GM18502 (cell line): Measurements from ENCODE around the gene MPG.
A peak's percentile ranks its signal among the peaks of the same experiment; 100 is the strongest.

ENCODE experiments used
- ATAC-seq: cut with Tn5 transposase; IDR thresholded peaks from one replicate; pipeline ENCODE4 v1.9.1; 2021; ENCODE audit warnings: mild to moderate bottlenecking; ENCODE audit not compliant: unreplicated experiment, poor library complexity

The MPG gene

DNA sequence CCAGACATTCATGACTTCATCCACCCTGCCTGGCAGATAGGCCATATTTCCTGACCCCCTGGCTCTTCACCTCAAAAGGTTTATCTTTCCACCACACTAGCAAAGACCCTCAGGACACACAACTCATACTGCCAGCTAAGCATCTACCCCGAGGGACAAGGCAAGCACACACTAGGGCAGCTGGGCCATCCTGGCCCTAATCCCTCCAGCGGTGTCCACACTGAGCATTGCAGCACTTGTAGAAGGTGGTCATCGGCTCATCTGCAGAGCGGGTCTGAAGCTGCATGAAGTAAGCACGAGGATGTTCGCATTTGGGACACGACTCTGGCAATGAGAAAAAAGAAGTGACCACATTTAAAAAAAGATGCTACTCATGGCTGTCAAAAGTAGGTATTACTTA is 30.8 kb upstream of the MPG start:
- no peak for ATAC-seq

DNA sequence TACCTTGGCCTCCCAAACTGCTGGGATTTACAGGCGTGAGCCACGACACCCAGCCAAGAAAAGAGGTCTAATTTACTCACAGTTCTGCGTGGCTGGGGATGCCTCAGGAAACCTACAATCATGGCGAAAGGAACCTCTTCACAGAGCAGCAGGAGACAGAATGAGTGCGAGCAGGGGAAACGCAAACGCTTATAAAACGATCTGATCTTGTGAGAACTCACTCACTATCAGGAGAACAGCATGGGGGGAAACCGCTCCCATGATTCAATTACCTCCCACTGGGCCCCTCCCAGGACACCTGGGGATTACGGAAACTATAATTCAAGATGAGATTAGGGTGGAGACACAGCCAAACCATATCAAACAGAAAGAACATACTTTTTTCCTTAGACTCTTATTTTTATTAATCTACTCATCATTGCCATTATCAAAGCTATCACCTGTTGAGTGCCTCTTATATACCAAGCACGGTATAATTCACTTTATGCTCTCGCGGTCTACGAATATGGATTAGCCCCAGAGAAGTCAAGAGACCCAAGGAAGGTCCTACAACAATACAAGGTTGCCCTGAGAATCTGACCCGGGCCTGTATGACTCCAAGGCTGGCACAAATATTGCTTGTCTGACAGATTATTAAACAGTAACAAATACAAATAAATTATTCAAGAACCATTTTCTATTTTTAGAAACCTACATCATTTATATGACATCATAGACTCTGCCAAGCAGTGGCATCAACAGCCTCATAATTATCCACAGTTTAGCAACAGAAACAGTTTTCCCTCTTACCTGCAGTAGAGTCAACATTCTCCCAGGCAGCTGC is 27.0 kb upstream of the MPG start:
- no peak for ATAC-seq

DNA sequence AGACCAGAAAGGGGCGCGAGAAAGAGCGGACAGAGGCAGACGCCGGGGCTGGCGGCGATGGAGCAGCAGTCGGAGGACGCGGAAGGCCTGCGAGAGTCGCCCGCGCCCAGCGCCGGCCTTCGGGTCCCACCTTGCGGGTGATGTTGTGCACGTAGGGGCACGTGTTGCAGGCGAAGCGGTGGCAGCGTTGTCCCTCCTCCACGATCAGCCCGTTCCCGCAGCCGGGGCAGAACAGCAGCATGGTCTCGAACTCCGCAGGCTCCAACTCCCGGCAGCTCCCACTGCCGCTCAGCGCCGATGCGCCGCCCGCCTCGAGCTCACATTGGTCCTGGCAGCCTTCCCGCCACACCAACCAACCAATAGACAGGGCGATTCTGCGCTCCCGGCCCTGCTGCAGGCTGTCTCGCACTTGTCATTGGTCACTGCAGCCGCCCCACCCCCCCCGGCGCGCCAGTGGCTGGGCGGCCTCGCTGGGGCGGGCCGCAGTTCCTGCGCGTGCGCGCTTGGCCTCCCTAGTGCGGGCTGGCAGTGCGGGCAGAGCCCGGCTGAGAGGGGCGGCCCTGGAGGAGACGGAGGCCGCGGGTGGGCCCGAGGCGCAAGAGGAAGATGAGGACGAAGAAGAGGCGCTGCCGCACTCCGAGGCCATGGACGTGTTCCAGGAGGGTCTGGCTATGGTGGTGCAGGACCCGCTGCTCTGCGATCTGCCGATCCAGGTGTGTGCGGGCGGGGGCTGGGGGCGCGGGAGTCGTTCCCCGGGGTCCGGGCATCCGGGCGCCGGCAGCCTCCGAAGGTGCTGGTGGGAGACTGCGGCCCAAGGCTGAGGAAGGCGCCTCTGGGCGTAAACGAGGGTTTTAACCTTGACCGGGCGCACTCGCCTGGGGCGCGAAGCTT is 24.4 kb upstream of the MPG start, which contains the start of the genes POLR3K and SNRNP25:
POLR3K (minus strand) TSS at position 263 of the 891 bp plus-strand sequence; CDS start at position 241, 22 bp downstream.
SNRNP25 (plus strand) TSS at position 483 of the 891 bp plus-strand sequence; CDS start at position 672, 189 bp downstream.
- peak; percentile 93 for ATAC-seq

DNA sequence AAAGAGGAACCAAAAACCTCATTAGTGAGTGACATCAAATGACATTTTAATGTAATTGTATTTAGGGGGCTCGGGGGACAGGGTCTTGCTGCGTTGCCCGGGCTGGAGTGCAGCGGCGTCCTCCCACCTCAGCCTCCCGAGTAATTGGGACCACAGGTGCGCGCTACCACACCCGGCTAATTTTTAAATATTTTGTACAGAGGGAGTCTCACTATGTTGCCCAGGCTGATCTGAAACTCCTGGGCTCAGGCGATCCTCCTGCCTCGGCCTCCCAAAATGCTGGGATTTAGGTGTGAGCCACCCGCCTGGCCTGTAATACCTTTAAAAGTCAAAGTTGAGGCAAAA is 23.8 kb upstream of the MPG start:
- ATAC-seq, result no peak

DNA sequence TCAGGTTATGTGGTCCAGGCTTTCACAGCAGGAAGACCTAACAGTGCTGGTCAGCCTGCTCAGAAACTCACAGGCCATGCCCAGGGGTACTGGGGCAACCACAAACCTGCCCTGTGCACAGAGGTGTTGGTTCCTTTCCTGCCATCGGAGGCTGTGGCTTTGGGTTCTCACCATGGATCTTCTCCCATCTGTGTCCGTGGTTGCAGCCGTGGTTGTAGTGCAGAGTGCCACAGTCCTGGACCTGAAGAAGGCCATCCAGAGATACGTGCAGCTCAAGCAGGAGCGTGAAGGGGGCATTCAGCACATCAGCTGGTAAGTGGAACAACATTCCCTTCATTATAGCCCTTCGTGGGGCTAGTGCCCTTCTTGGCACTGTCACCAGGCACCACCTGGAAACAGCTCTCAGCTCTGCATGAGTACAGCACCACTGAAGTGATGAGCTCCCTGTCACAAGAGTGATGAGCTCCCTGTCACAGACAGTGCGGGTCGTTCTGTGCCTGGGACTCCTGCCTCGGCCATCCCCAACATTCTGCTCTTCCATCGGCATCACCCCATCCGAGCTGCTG is 22.4 kb upstream of the MPG start:
- ATAC-seq, result no peak

DNA sequence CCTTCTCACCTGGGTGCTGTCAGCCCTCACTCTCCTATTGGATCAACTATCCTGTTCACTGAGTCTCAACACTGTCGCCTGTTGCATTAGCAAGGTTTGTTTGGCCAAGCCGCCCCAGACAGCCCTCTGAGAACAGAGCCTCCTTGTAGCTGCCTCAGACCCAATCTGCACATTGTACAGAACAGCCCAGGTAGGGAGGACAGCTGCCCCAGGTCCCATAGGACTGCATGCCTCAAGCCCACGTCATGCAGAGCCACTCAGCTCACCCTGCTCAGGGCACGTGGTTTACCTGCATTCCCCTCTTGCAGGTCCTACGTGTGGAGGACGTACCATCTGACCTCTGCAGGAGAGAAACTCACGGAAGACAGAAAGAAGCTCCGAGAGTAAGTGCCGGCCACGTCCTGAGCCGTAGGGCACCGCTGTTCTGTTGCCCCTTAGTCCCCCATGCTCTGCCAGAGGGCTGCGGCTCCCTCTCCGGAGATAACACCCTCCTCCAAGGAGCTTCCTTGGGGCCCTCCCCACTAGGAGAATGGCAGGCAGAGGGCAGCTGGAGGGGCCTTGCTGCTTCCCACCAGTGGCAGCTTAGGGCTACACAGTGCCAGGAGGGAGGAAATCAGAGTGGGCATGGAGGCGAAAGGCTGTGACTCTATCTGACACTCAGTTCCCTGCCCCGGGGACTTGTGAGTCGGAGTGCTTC is 21.6 kb upstream of the MPG start:
- ATAC-seq, result no peak

DNA sequence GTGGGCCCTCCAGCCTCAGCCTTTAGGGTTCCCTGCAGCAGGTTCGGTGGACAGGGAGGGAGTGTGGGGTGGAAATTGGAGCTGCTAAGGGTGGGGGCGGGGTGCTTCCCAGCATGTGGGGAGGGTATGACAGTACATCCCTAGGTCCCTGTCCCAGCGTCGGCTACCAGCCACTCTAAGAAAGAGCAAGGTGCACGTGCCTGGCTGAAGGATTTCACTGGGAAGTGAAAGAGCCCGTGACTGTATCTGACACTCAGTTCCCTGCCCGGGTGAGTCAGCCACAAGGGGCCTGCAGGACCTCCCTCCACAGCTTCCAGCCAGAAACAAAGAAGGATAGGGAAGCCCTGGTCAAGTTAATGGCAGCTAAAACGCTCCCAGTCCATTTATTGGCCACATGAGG is 20.3 kb upstream of the MPG start:
- no peak for ATAC-seq

DNA sequence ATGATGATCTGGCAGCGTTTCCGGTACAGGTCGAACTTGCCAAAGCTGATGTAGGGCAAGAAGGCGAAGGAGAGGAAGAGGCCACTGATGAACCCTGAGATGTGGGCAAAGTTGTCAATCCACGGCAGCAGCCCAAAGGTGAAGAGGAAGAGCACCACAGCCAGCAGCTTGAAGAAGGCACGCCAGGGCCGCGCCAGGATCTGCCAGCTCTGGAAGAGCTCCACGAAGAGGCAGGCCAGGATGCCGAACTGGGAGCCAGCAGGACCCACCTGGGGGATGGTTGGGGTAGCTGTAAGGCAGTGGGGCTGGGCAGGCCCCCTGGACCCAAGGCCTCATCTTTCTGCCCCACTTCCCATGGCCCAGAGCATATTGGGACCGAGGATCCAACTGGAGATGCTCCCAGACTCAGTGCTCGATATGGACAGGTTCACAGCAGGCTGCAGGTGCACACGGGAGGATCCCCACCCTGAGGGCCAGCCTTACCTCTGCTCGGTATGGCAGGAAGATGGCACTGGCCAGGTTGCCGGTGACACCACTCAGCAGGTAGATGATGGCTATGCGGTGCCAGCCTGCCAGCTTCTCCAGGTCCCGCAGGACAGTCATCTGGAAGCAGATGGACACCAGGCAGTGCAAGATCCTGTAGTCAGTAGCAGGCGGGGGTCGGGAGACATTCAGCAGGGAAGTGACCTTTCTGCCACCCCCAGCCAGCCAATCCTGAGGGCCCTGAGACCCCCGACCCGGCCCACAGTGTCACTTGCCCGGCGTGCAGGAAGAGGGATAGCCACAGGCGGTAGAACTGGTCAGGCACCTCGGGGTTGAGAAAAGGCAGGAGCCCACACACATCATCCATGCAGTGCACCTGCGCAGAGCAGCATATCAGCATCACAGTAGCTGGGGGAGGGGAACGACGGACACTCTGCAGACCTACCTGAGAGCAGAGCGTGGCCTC is 19.3 kb upstream of the MPG start:
- no peak for ATAC-seq

DNA sequence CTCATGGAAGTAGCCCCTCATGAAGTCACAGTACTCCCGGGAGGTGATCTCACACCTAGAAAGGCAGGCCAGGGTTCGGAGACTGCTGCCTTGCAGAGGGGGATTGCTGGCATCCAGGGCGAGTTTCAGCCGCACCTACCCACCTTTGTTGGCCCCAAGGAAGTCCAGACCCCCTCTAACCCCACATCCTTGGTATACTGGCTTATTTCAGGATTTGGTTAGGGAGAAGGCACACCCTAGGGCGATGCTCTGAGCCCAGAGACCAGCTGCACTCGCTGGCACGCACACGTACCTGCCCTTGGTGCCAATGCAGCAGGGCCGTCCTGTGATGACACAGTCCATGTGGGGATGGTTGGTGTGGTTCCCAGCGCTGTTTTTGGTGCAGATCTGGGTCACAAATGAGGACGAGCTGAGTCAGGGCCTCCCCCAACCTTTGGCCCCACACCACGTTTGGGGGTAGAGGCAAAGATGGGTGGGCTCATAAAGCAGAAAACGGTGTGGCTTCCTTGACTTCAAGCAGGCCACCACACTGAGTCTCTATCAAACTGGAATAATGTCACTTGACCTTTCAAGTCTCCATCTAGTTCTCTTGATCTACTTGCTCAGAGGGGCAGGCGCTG is 18.5 kb upstream of the MPG start:
- ATAC-seq, result no peak

DNA sequence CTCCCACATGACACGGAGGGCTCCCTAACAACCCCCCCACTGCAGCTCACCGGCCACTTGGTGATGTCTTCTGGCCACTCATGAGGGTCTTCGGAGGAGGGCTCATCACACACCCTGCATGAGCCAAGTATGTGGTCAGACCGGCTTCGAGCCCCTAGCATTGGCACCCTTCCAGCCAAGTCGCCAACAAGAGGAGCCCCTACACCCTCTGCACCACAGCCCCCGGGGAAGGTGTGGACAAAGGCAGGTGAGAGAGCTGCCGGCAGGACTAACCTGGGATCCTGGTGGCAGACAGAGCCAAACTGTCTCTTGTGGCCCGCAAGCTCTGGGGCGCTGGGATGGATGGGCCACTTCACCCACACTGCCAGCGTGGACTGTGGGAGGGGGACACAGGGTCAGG is 17.9 kb upstream of the MPG start:
- ATAC-seq, result no peak

DNA sequence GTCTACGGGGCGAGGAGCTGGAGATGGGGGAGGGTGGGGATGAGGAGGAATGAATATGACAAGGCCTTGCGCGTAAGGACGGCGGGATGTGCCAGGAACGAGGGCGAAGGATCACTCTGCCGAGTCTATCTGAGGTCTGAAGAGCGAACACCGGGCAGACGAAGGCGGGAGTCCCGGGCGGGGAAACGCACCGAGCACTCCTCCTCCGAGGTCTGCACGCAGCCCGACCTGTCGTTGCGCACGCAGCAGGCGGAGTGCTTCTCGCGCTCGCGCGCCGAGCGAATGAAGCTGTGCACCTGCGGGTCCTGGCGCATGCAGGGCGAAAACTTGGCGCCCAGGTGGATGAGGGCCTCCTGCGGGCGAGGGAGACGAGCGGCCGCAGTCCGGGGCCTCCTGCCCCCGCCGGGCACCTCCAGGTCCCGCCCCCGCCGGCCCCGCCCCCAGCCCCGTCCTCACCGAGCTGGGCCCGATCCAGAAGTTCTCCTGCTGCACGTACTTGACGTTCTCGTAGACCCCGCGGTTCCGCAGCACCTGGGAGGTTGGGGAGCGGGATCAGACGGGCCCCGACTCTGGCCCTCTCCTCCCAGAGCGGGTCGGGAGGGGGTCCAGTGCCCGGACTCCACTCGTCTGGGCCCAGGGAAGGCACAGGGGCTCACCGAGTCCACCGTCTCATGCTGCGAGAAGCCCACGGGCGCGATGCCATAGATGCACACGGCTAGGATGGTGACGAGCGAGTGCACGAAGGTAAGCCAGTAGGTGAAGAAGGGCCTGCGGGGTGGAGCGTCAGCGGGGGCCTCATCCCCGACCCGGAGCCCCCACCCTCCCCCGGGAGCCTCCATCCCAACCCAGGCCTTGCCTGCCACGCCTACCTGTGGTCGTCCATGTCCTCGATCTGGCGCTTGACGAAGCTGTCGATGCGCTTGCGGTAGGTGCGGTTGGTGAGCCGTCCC is 16.8 kb upstream of the MPG start:
- ATAC-seq, result no peak

DNA sequence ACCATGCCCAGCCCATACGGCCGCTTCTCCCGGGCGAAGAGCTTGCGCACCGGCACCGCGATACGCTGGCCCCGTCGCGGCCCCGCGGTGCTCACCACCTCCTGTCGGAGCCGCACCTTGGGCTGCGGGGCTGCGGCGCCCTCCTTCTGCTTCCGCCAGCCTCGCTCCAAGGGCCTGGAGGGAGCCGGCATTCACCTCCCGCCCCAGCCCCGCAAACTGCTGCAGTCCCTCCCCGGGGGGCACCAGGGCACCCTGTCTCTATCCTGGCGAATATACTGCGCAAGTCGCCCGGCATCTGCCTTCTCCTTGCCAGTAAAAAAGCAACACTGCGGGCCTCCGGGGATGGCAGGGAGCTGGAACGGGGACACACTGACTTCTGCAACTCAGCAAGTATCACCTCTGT is 16.1 kb upstream of the MPG start:
- ATAC-seq, result no peak

DNA sequence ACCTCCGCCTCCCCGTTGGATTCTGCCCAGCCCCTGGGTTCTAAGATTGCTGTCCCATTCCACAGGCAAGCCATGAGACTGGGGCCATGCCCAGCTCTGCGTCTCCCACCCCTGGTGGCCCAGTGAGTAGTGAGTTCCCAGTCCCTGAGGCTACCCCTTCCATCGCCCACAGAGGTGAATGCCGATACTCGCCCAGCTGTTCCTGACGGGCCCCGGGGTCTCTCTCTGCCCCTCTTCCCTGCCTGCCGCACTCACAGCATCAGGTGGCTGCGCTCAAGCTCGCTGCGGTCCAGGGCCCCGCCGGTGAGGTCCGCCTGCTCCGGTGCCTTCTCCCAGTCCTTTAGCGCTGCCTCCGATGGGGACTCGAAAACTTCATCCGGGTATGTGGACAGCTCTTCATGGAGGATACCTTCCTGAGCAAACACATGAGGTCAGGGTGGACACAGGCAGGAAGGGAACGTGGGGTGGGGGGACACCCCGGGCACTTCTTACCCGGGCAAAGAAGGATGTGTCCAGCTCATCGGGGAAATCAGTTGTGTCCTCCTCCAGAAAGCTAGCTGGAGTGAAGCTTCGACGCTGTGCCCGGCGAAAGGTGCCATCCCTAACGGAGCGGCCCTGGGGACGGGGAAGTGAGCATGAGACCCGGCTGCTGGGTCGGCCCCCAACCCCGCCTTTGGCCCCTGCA is 15.6 kb upstream of the MPG start:
- ATAC-seq, result no peak

DNA sequence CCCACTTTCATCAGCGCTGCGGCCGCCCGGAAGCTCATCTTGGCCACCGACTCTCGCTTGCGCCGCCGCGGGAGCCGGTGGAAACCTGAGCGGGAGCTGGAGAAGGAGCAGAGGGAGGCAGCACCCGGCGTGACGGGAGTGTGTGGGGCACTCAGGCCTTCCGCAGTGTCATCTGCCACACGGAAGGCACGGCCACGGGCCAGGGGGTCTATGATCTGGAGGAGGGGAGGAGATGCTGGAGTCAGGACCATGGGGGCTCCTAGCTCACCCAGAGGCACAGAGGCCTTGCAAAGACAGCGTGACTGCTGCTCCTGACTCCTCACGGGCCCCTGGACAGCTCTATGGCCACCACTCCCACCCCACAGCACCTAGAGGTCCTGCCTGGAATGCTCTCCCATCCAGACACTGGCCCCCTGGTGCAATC is 15.0 kb upstream of the MPG start:
- ATAC-seq, result no peak

DNA sequence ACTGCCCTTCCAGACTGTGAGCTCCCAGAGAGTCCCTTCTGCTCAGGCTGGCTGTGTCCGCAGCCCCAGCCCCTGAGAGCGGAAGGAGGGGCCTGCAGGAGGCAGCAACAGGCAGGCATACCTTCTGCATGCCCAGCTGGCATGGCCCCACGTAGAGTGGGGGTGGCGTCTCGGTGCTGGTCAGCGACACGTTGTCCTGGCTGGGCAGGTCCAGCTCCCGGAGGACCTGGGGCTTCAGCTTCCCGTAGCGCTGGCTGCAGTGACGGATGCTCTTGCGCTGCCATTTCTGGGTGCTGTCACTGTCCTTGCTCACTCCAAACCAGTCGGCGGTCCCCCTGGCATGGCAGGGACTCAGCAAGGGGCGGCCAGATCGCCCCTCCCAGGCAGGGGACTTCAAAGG is 14.6 kb upstream of the MPG start:
- ATAC-seq, result no peak

DNA sequence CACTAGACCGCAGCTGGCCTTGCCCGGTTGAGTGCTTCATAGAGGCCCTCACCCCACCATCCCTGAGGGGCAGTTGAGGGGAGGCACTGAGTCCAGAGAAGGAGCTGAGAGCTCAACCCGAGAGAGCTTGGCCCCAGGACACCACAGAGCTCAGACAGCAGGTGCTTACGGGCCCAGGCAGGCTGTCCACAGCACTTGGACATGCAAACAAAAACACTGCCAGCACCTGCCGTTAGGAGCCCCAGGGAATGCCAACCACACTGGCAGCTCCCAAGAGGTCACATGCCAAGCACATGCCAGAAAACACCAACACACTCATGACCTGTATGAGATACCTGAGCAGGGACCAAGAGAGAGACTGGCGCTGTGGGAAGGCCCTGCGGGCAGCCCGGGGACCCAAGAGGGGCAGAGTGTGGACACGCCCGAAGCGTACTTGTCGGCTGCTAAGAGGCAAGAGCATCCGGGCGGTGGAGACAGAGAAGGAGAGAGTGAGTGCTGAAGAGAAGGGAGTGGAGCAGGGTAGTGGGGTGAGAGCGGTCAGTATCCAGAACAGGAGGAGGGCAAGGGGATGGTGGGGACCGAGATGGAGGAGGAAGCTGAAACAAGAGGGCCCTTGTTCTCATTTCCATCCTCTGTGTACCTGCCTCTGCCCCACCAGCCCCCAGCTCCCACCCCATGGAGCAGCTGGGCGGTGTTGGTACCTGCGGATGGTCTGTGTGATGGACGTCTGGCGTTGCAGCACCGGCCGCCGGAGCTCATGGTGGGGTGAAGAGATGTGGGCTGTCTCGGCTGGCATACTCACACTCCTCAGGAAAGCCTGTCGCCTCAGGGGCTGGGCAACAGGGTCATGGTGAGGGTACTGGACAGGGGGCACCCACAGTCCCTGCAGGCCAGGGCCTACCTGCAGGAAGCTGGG is 13.8 kb upstream of the MPG start:
- no peak for ATAC-seq
